Cerebellar cortex (tissue), 1 donor: Measurements from ENCODE around the gene ZNF816.
"Not testable (repeated sequence)": the region's sequence is repeated elsewhere in the genome, so short reads cannot be mapped to it uniquely, and the experiment has no call there.

ENCODE experiments used
- DNase-seq: peaks from one replicate; pipeline ENCODE4 v3.0.0-alpha.2; 2015; ENCODE audit warnings: low spot score

Gene ZNF816

DNA sequence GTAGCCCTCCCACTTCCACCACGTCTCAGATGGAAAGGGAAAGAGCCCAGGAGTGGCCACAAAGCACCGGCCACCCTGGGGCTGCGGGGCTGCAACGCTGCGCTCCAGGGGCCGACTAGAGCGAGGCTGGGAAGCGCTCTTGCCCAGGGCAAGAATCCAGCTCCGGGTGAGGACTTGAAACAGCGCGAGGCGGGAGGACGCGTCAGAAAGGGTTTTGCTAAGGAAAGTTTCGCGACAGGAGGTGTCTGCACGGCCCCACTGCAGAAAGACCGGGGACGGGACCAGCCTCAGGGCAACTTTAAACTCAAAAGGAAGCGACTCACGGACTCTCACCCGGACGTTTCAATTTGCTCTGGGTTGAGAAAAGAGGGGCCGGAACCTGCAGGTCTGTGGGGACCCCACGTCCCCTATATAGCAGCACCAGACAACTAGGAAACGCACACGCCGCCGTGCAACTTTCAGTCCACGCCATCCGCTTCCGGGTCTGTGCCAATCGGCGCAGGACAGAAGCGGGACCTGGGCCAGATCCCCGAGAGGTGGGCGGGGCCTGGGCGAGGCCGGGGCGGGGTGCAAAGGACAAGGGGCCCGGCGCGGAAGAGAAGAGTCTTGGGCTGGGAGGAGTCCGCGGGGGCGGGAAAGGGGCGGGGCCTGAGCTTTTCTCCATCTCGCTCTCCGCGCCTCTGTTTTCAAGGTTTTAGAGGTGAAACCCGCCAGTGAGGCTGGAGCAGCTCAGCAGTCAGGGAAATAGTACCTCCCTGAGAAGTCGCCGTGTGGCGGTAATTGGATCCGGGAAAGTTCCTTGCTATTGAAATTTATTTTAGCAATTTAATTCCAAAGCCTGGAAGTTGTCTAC, at the start of gene ZNF816:
TSS of gene ZNF816 (minus strand) at position 488 of the 853 bp plus-strand sequence. CDS start 6,792 bp downstream, outside the sequence.
- DNase-seq: peak; percentile 92

DNA sequence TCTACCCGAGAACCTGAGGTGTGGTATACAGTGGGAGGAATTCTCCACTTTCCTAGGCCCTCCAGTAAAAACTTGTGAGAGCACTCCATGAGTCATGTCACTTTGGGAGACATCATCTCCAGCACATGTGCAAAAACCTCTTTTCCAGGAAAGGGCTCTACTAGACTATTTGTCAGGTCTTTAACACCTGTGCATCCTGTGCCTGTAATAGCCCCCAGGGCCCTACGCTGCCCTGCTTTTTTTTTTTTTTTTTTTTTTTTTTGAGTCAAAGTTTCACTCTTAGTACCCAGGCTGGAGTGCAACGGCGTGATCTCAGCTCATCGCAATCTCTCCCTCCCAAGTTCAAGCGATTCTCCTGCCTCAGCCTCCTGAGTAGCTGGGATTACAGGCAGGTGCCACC, 49.3 kb upstream of the ZNF816 start:
- no peak for DNase-seq

DNA sequence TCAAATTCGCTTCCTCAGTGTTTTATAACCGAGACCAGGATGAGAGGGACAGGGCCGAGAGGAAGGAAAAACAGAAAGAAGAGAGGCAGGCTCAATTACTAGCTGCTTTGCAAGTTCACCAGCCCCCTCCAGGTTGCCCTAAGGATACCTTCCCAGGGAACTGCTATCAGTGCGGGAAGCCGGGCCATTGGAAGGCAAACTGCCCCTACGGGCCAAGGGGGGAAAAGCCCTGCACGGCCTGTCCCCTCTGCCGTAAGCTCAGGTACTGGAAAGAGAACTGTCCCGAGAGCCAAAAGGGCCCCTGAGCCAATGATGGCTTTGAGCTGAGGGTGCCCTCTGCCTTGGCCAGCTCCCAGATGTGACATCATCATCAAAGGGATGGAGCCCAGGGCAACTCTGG, 47.8 kb upstream of the ZNF816 start:
- no peak for DNase-seq

DNA sequence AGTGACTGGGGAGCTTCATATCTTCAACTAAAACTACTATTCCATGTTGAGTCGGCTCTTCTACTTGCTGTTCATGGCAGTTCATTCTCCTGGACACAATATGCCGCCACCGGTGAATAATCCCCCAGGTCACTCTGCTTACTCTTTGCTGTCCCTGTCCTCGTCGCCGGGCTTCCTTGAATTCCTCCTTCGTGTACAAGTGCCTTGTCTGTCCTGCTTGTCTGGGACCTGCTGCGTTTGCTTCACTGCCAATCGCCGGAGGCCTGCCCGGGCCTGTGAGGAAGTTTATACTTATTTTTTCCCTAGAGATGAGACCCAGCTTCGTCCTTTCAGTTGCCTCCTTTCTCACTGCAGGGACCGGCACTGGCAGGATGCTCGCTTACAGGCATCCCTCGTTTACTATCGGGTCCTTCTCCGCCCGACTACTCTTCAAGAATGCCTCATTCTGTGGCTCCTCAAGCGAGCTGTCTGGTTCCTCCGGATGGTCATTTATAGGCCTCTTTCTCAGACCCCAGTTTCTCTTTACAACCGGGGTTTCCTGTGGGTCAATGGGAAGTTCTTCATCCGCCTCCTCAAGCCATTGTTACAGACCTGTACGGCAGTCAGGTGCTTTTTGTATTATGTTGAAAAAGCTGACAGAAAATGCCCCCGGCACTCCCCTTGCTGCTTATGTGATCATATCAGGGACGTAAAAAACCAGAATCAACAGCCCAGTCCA, 45.5 kb upstream of the ZNF816 start:
- no peak for DNase-seq

DNA sequence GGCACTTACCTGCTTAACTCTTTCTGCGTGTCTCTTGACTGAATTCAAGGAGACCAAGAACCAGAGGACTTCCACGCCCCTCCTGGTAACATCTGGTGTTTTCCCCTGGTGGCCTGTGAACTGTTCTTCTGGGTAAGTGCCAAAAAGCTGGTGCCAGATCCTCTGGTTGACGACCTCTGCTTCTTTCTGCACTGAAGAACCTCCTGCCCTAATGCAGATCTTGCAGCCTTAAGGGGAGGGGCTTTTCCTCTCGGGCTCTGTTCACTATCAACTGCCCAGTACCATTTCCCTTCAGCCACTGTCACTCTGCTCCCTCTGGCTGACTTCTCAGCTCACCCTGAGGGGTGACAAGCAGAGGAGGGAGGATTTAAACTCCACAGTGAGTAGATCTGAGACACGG, 44.9 kb upstream of the ZNF816 start:
- no peak for DNase-seq

DNA sequence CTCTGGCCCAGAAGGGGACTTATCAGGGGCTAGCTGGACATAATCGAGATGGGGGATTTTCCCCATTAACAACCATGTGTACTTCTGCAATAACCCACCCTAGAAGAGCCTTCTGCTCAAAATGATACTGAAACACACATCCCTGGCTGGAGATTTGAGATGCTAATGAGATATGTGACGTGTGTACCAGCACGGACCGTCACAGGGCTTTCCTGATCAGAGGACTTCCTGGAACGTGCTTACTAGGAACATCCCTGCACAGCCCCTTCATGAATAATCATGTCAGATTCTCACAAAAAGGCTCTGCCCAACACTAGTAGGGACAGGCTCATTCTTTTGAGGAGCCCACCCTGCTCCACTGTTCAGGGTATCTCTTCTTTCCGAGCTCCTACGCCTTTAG, 44.5 kb upstream of the ZNF816 start:
- DNase-seq: no peak

DNA sequence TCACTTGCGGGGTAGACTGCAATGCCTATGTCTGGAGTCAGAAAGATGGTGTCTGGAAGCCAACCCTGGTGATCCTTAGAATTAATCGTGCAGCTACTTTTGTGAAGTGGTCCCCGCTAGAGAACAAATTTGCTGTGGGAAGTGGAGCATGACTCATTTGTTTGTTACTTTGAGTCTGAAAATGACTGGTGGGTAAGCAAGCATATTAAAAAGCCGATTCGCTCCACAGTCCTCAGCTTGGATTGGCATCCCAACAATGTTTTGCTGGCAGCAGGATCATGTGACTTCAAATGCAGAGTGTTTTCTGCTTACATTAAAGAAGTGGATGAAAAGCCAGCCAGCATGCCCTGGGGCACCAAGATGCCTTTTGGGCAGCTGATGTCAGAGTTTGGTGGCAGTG, 41.6 kb upstream of the ZNF816 start:
- DNase-seq: no peak

DNA sequence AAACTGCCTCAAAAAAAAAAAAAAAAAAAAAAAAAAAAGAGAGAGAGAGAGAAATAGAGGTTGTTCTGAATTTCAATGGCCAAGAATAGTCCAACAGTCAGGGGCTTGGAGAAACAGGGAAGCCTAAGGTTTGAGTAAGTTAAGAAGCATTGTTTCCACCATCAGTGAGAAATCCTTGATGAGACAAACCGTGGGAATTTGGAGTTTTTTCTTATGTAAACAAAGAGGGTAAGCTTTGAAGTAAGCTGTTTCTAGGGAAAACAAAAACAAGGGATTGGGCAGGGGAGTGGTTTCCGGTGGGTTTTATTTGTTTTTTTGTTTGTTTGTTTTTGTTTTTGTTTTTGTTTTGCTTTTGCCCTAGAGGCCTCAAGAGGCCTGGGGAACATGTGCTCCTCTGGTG, 39.8 kb upstream of the ZNF816 start:
- no peak for DNase-seq

DNA sequence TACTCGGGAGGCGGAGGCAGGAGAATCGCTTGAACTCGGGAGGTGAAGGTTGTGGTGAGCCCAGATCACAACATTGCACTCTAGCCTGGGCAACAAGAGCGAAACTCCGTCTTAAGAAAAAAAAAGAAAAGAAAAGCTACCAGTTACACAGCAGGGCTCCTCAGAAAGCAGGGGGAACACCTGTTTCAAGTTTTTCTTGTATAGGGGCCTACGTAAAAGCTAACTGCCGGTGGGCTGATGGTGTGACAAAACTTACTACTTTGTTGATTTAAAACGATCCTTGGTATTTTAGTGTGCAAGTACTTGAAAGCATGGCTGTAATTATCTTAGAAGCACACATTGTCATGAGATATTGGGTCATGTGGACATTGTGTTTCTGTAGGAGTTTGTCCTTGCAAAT, 35.3 kb upstream of the ZNF816 start:
- DNase-seq: no peak

DNA sequence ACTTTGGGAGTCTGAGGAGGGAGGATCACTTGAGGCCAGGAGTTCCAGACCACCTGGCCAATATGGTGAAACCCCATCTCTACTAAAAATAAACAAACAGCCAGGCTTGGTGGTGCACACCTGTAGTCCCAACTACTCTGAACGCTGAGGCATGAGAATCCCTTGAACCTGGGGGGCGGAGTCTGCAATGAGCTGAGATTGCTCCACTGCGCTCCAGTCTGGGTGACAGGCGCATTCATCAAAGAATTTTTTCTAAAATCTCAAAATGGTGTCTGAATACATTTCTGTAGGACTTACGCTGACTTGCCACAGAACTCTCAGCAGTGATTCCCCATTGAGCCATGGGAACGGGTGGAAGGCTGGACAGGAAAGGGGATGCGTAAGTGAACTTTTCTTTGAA, 33.0 kb upstream of the ZNF816 start:
- no peak for DNase-seq

DNA sequence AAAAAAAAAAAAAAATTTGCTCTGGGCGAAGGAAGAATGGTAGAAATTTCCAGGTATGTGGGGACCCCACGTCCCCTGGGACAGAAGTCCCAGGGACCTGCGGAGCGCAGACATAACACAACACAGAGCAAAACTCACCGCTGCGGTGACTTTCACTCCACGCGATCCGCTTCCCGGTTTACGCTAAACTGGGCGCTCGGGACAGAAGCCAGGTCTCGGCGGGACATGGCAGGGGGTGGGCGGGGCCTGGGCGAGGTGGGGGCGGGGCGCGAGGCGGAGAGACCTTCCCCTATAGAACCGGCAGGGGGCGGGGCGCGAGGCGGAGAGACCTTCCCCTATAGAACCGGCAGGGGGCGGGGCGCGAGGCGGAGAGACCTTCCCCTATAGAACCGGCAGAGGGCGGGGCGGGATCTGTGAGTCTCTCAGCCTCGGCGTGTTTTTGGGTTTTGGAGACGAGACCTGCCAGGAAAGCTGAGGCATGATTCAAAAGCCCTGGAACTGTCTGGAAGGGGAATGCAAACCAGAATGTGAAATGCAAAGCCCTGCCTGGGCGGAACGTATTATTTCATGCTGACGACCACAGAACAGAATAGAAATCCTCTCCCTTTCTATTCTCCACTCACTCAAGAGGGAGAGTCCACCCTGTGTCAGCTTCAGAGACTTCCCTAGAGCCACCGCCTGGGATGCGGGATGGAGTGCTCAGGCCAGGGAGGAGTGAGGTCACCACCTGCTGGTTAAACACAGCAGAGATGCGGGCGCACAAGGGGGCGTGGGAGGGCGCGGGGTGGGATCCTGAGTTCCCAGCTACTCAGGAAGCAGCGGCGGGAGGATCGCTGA, 30.9 kb upstream of the ZNF816 start:
- DNase-seq: peak; percentile 72

DNA sequence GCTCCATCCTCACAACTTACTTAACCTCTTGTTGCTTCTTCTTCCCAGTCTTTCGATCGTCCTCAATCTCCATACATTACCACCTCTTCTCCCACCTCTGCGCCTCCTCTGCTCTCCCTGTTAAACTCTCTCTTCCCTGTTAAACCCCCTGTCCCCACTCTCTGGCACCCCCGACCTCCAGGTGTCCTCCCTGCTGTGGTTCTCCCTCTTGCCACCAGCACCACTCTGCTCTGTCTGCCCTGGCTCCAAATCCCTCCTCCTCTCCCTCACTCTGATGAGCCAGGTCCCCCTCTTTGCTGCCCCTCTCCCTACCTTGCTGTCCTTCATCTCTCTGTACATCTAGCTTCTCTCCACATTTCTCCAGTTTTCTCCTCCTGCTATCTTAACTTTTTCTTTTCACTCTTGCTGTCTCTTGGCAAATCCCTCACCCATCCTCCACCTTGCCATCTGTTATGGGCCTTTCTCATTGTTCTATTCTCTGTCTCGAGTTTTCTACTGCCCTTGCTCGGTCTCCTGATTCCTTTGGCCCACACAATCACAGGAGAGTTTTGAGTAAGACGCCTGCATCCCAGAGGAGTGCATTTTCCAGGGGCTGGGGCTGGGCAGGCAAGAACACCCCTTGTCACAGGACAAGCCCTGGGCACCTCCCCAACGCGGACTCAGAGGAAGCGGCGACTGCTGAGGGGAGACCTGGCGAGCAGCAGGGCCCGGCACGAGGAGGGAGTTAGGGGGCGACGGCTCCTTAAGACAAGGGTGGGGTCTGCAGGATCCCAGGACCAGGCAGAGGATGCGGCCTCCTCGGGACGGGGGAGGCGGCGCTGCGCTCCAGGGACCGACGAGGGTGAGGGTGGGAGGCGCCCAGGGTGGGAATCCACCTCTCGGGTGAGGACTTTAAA, 29.7 kb upstream of the ZNF816 start:
- DNase-seq: peak; percentile 82

DNA sequence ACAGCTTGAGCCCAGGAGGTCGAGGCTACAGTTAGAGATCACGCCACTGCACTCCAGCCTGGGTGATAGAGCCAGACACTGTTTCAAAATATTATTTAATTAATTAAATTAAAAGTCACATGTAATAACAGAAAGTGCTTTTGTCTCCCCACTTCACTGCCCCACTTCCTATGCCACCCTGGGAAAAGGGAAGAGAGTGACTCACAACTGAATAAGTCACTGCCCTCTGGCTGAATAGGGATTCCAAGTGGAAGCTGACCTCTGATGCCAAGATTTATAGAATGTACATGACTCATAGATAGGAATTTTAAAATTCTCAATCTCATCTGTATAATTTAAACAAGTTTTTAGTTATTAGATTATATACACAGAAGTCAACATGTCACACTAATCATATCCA, 28.8 kb upstream of the ZNF816 start:
- no peak for DNase-seq

DNA sequence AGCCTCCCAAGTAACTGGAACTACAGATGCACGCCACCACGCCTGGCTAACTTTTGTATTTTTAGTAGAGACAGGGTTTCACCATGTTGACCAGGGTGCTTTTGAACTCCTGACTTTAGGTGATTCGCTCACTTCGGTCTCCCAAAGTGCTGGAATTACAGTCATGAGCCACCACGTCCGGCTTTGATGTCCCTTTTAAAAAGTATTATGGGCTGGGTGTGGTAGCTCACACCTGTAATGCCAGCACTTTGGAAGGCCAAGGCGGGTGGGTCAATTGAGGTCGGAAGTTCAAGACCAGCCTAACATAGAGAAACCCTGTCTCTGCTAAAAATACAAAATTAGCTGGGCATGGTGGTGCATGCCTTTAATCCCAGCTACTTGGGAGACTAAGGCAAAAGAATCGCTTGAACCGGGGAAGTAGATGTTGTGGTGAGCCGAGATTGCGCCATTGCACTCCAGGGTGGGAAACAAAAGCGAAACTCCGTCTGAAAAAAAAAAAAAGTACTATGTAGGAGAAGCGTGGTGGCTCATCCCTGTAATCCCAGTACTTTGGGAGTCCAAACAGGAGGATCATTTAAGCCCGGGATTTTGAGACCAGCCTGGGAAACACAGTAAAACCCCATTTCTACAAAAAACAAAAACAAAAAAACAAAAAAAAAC, 28.2 kb upstream of the ZNF816 start:
- no peak for DNase-seq

DNA sequence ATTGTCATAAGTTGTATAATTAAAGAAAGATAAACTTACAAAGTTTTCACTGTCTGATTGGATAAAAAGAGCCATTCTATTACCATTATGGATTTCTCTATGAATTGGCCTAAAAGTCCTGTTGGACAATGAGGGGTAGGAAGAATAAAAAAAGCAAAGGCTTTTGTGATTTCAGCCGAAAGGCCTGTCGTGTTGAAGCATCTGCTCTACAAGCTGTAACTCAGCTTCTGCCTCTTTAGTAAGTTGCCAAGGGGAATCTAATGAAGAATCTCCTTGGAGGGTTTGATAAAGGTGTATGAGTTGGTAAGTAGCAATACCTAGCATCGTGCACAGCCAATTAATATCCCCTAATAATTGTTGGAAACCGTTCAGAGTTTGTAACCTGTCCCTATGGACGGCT, 25.8 kb upstream of the ZNF816 start:
- peak; percentile 81 for DNase-seq

DNA sequence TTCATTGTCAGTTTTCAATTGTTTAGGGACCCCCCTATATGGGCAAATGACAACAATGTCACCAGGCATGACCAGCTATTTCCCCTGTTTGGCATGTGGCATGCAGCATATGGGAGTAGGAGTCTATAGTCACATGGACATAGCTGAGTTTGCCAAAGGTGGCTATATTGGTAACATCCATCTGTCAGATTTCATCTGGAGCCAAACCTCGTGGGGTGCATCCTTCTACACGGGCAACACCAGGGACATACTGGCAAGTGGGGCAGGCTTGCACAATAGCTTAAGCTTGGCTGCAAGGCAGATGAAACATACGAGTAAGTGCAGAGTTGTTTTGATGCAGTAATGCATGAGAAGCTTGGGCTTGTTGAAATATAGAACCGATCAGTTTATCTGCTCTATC, 24.5 kb upstream of the ZNF816 start:
- DNase-seq: peak; percentile 98

DNA sequence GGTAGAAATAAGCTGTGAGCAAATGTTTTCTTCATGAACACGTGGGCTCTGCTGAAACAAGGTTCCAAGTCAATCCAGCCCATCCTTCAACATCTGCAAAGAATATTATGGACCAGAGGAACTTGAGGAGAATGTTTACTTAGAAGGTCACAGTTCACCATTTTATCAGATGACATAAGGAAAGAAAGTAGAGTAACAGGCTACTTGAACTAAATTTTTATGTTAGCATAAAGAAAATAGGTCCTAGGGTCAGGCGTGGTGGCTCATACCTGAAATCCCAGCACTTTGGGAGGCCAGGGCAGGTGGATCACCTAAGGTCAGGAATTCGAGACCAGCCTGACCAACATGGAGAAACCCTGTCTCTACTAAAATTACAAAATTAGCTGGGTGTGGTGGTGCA, 20.5 kb upstream of the ZNF816 start:
- DNase-seq: not testable (repeated sequence)

DNA sequence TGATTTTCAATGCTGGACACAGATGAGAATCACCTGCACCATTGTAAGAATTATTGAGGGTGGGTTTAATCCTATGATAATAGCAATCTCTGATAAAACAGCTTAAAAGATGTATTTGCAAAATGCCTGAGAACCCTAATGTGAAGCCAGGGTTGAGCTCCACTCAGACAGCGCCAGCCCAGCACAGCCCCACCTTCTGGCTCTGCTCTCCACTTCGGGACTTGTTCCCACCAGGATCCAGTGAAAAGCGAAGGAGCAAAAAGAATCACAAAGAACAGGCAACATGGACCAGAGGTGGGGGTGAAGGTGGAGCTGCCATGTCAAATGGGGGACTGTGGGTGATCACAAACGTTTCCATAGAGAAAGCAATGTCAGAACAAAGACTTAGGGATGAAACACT, 18.6 kb upstream of the ZNF816 start:
- DNase-seq: peak; percentile 73

DNA sequence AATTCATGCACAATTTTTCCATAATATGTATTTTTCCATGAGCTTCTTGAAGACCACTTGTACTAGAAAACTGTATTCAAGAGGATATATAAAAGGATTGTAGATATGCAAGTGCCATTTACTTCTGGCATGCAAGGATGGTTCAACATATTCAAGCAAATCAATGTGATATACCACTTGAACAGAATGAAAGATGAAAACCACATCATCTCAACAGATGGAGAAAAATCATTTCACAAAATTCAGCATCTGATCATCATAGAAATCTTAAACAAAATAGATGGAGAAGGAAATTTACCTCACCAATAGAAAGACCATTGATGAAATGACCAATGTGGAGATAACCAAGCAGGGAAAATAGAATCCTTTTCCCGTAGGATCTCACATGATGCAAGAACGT, 5.1 kb upstream of the ZNF816 start:
- no peak for DNase-seq

DNA sequence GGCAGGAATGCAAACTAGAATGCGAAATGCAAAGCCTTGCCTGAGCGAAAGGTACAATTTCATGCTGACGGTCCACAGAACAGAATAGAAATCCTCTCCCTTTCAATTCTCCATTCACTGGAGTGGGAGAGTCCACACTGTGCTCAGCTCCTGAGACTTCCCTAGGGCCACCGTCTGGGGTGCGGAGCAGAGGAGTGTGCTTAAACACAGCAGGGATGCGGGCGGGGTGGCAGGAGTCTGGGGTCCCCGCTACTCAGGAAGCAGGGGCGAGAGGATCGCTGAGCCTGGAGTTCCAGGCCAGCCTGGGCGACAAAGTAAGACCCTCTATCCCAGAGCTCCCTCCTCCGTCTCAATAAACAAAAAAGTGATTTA, 552 bp upstream of the ZNF816 start:
- no peak for DNase-seq

DNA sequence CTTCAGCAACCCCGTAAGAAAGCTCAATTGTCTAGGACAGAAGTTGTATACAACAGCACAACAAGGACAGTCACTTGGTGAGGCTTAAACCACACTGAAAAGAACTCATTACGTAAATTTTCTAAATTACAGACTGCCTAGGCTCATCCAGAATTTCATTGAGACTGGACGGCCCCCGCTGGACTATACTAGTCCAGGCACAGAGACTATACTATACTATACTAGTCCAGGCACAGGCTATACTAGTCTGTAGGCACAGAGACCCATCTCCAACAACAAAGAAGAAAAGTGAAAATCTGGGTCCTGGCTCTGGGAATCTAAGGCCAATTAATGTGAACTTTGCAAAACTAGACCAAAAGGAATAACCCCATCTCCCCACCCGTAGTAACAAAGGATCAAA, 700 bp downstream of the ZNF816 start:
- DNase-seq: peak; percentile 36
